Mesenchymal stem cell (in vitro differentiated cells and primary cell): ENCODE measurements around the gene TMEM178B.

ENCODE experiments used
- DNase-seq: peaks from one replicate; pipeline ENCODE4 v3.0.0-alpha.2; 2013
- H2AFZ ChIP-seq: one replicate; pipeline ENCODE4 v1.6.1; 2013; ENCODE audit warnings: low read depth, mild to moderate bottlenecking, control low read depth, inconsistent platforms, low read length, moderate library complexity
- H2AK5ac ChIP-seq: 2 replicates; pipeline ENCODE4 v1.6.1; 2013; ENCODE audit warnings: low read length, moderate library complexity, mild to moderate bottlenecking, inconsistent platforms; ENCODE audit not compliant: severe bottlenecking
- H2BK120ac ChIP-seq: one replicate; pipeline ENCODE4 v1.6.1; 2013; ENCODE audit warnings: low read depth, mild to moderate bottlenecking, inconsistent platforms, low read length, moderate library complexity
- H2BK12ac ChIP-seq, 2 experiments: one replicate each; pipeline ENCODE4 v1.6.1; 2013; ENCODE audit warnings: inconsistent platforms in 2 of 2, low read length in 2 of 2, mild to moderate bottlenecking in 2 of 2, moderate library complexity in 2 of 2, control low read depth in 1 of 2
- H2BK15ac ChIP-seq: one replicate; pipeline ENCODE4 v1.6.1; 2013; ENCODE audit warnings: mild to moderate bottlenecking, low read depth, inconsistent platforms; ENCODE audit not compliant: poor library complexity, severe bottlenecking
- H2BK5ac ChIP-seq: 2 replicates; pipeline ENCODE4 v1.6.1; 2013; ENCODE audit warnings: low read depth, mild to moderate bottlenecking, low read length, control low read depth, inconsistent platforms; ENCODE audit not compliant: poor library complexity, severe bottlenecking
- H3K14ac ChIP-seq, 2 experiments: one replicate each; pipeline ENCODE4 v1.6.1; 2013; ENCODE audit warnings: inconsistent platforms in 2 of 2, low read length in 2 of 2, control low read depth in 1 of 2, mild to moderate bottlenecking in 1 of 2, moderate library complexity in 1 of 2
- H3K18ac ChIP-seq, 2 experiments: one replicate each; pipeline ENCODE4 v1.6.1; 2013; ENCODE audit warnings: inconsistent platforms in 2 of 2, low read length in 2 of 2, control low read depth in 1 of 2, low read depth in 1 of 2, mild to moderate bottlenecking in 1 of 2
- H3K23ac ChIP-seq, 2 experiments: one replicate each; pipeline ENCODE4 v1.6.1; 2013; ENCODE audit warnings: inconsistent platforms in 2 of 2, low read length in 2 of 2, mild to moderate bottlenecking in 2 of 2, moderate library complexity in 2 of 2, control low read depth in 1 of 2
- H3K27ac ChIP-seq: 2 replicates; pipeline ENCODE4 v1.5.1; 2013; ENCODE audit warnings: mild to moderate bottlenecking, moderate library complexity, low read length, control low read depth, inconsistent platforms; ENCODE audit not compliant: poor library complexity, severe bottlenecking
- H3K27me3 ChIP-seq, 2 experiments: 2 replicates each; pipeline versions ENCODE4 v1.6.1 to v1.7.0; 2013; ENCODE audit warnings: low read length in 2 of 2, mild to moderate bottlenecking in 2 of 2, moderate library complexity in 2 of 2, control low read depth in 1 of 2, inconsistent platforms in 1 of 2; ENCODE audit not compliant: control insufficient read depth in 1 of 2, insufficient read depth in 1 of 2
- H3K36me3 ChIP-seq, 2 experiments: 2 replicates each; pipeline versions ENCODE4 v1.6.1 to v1.7.0; 2013; ENCODE audit warnings: low read length in 2 of 2, control low read depth in 1 of 2, inconsistent platforms in 1 of 2, low read depth in 1 of 2, mild to moderate bottlenecking in 1 of 2; ENCODE audit not compliant: insufficient read depth in 2 of 2, control insufficient read depth in 1 of 2
- H3K4ac ChIP-seq, 2 experiments: one replicate each; pipeline ENCODE4 v1.6.1; 2013; ENCODE audit warnings: inconsistent platforms in 2 of 2, low read length in 2 of 2, mild to moderate bottlenecking in 2 of 2, moderate library complexity in 2 of 2, control low read depth in 1 of 2, low read depth in 1 of 2
- H3K4me1 ChIP-seq: 2 replicates; pipeline ENCODE4 v1.6.1; 2013; ENCODE audit warnings: low read depth, low read length, control low read depth; ENCODE audit not compliant: control insufficient read depth, insufficient read depth
- H3K4me2 ChIP-seq: 2 replicates; pipeline ENCODE4 v1.6.1; 2013; ENCODE audit warnings: low read length, mild to moderate bottlenecking, inconsistent platforms; ENCODE audit not compliant: poor library complexity, severe bottlenecking
- H3K4me3 ChIP-seq, 2 experiments: 2 replicates each; pipeline versions ENCODE4 v1.5.1 to v1.7.0; 2013; ENCODE audit warnings: low read length in 2 of 2, mild to moderate bottlenecking in 2 of 2, control low read depth in 1 of 2, low read depth in 1 of 2; ENCODE audit not compliant: insufficient read depth in 1 of 2
- H3K79me1 ChIP-seq: replicated peaks from 2 replicates; pipeline ENCODE4 v1.6.1; 2013; ENCODE audit warnings: mild to moderate bottlenecking, control low read depth, low read length, inconsistent platforms; ENCODE audit not compliant: poor library complexity, severe bottlenecking
- H3K9ac ChIP-seq: 2 replicates; pipeline ENCODE4 v1.7.0; 2013; ENCODE audit warnings: mild to moderate bottlenecking, low read length, moderate library complexity
- H3K9me3 ChIP-seq: 2 replicates; pipeline ENCODE4 v1.7.0; 2013; ENCODE audit warnings: mild to moderate bottlenecking, low read length; ENCODE audit not compliant: control insufficient read depth
- H4K8ac ChIP-seq: one replicate; pipeline ENCODE4 v1.6.1; 2013; ENCODE audit warnings: inconsistent platforms, mild to moderate bottlenecking, low read length, moderate library complexity
- H4K91ac ChIP-seq: one replicate; pipeline ENCODE4 v1.6.1; 2013; ENCODE audit warnings: mild to moderate bottlenecking, low read length, inconsistent platforms
- WGBS: methylation state at CpG from one replicate; pipeline ENCODE4 v1.1.7; 2013; ENCODE audit warnings: mixed read lengths; 5-methylcytosine and 5-hydroxymethylcytosine counted together

TMEM178B gene

GRCh38 chr7:141486959-141487358 is 413.1 kb downstream of the TMEM178B start:
- H3K4me1 ChIP-seq: no peaks in the 10 kb centered on the region
- H3K18ac ChIP-seq: no peak overlapping the region
- no peak overlapping the region for H3K23ac ChIP-seq
- H2AFZ ChIP-seq: no peak overlapping the region
- H3K27me3 ChIP-seq: no peaks in the 10 kb centered on the region
- no peaks in the 10 kb centered on the region for H3K79me1 ChIP-seq
- H2BK15ac ChIP-seq: no peak overlapping the region
- no peak overlapping the region for H3K9ac ChIP-seq
- H3K9me3 ChIP-seq: peaks cover 4% of the 10 kb centered on the region
- no peak overlapping the region for H3K4me2 ChIP-seq
- H3K14ac ChIP-seq: no peak overlapping the region
- 72% methylated on average over 3 of the region's 3 CpGs for WGBS
- H3K4me3 ChIP-seq: no peak overlapping the region
- H2BK12ac ChIP-seq: no peak overlapping the region
- H3K27ac ChIP-seq: no peak overlapping the region
- H3K36me3 ChIP-seq: no peaks in the 10 kb centered on the region
- H2BK120ac ChIP-seq: no peak overlapping the region
- no peak overlapping the region for H4K8ac ChIP-seq
- H3K4ac ChIP-seq: no peak overlapping the region
- H2AK5ac ChIP-seq: no peak overlapping the region
- no peak overlapping the region for H4K91ac ChIP-seq
- H2BK5ac ChIP-seq: no peak overlapping the region
- DNase-seq: no peak

- Histone ChIP-seq H3K27ac (no peak overlapping the region), H3K14ac (no peak overlapping the region), H2BK120ac (no peak overlapping the region), H3K9ac (no peak overlapping the region), H2BK5ac (no peak overlapping the region), H3K4me3 (no peak overlapping the region), H2BK12ac (no peak overlapping the region), H3K23ac (no peak overlapping the region), H3K4me1 (no peaks in the 10 kb centered on the region), H2AK5ac (no peak overlapping the region), H3K79me1 (no peaks in the 10 kb centered on the region), H2BK15ac (no peak overlapping the region), H3K4ac (no peak overlapping the region), H4K8ac (no peak overlapping the region), H3K4me2 (no peak overlapping the region), H3K27me3 (peaks cover 0 to 3% of the 10 kb centered on the region in 2 experiments), H2AFZ (no peak overlapping the region), H3K9me3 (no peaks in the 10 kb centered on the region), H3K36me3 (no peaks in the 10 kb centered on the region), H3K18ac (no peak overlapping the region), H4K91ac (no peak overlapping the region)
- WGBS: 64% methylated on average over 2 of the region's 2 CpGs
- DNase-seq: no peak
Measured at GRCh38 chr7:141490474-141490873, 416.6 kb downstream of the TMEM178B start.

- H3K27me3 ChIP-seq: peaks cover 0 to 3% of the 10 kb centered on the region in 2 experiments
- H2AFZ ChIP-seq: no peak overlapping the region
- H2AK5ac ChIP-seq: no peak overlapping the region
Measured at GRCh38 chr7:141495057-141495456, 421.2 kb downstream of the TMEM178B start.

GRCh38 chr7:141497391-141497790 is 423.5 kb downstream of the TMEM178B start:
- H3K18ac ChIP-seq: no peak overlapping the region
- H3K27me3 ChIP-seq: peaks cover 0 to 3% of the 10 kb centered on the region in 2 experiments
- DNase-seq: no peak

More at GRCh38 chr7:141495057-141495456, 421.2 kb downstream of the TMEM178B start:
- Histone ChIP-seq H2BK15ac (no peak overlapping the region), H3K36me3 (no peaks in the 10 kb centered on the region), H2BK12ac (no peak overlapping the region), H4K91ac (no peak overlapping the region), H3K9ac (no peak overlapping the region), H3K4me3 (no peak overlapping the region), H4K8ac (no peak overlapping the region), H3K18ac (no peak overlapping the region), H2BK5ac (no peak overlapping the region), H3K4me1 (no peaks in the 10 kb centered on the region), H3K79me1 (no peaks in the 10 kb centered on the region), H3K23ac (no peak overlapping the region), H3K27ac (no peak overlapping the region), H3K4ac (no peak overlapping the region), H3K4me2 (no peak overlapping the region), H2BK120ac (no peak overlapping the region), H3K14ac (no peak overlapping the region), H3K9me3 (no peaks in the 10 kb centered on the region)
- DNase-seq: no peak
- no CpG with 5 or more reads among the region's 1 CpG for WGBS

More at GRCh38 chr7:141497391-141497790, 423.5 kb downstream of the TMEM178B start:
- no peaks in the 10 kb centered on the region for H3K4me1 ChIP-seq
- H2BK5ac ChIP-seq: no peak overlapping the region
- no peak overlapping the region for H3K27ac ChIP-seq
- no peak overlapping the region for H3K4me2 ChIP-seq
- H2BK120ac ChIP-seq: no peak overlapping the region
- H3K4me3 ChIP-seq: no peak overlapping the region
- no peak overlapping the region for H2BK15ac ChIP-seq
- no peak overlapping the region for H3K14ac ChIP-seq
- no peaks in the 10 kb centered on the region for H3K36me3 ChIP-seq
- H4K91ac ChIP-seq: no peak overlapping the region
- no peak overlapping the region for H3K23ac ChIP-seq
- no peak overlapping the region for H2AFZ ChIP-seq
- no peak overlapping the region for H3K4ac ChIP-seq
- no peaks in the 10 kb centered on the region for H3K79me1 ChIP-seq
- H4K8ac ChIP-seq: no peak overlapping the region
- no peaks in the 10 kb centered on the region for H3K9me3 ChIP-seq
- H3K9ac ChIP-seq: no peak overlapping the region
- H2BK12ac ChIP-seq: no peak overlapping the region
- no peak overlapping the region for H2AK5ac ChIP-seq
- WGBS: 57% methylated on average over 4 of the region's 5 CpGs
